Neural cell (in vitro differentiated cells): ENCODE measurements around the gene NUDT3. TPM values are rescaled to one million over a fixed set of nuclear protein-coding genes. Genes with fewer than 3 reads are reported as not detected.

Experiments
- H2AFZ ChIP-seq: fragments of 200-600, 300-800 bp; sonication (generic), shearing (Covaris generic); 2 replicates; pipeline ENCODE4 v1.6.0; 2014; ENCODE audit warnings: low read depth, mild to moderate bottlenecking, antibody characterized with exemption, low read length, moderate library complexity
- H3F3A ChIP-seq: fragments of 200-600 bp; shearing (Covaris generic); 2 replicates; pipeline ENCODE4 v1.6.1; 2016; ENCODE audit warnings: mild to moderate bottlenecking, moderate library complexity, mixed read lengths, antibody characterized with exemption, low read length; ENCODE audit not compliant: insufficient read depth, poor library complexity, severe bottlenecking
- H3K27ac ChIP-seq: fragments of 200-600, 300-800 bp; sonication (generic), shearing (Covaris generic); 2 replicates; pipeline ENCODE4 v1.5.1; 2014; ENCODE audit warnings: mild to moderate bottlenecking, low read length, moderate library complexity
- H3K27me3 ChIP-seq: fragments of 300-800, 200-600 bp; sonication (generic), shearing (Covaris generic); 2 replicates; pipeline ENCODE4 v1.6.0; 2014; ENCODE audit warnings: mild to moderate bottlenecking, low read depth, low read length, moderate library complexity; ENCODE audit not compliant: insufficient read depth
- H3K36me3 ChIP-seq: fragments of 300-800, 200-600 bp; sonication (generic), shearing (Covaris generic); 2 replicates; pipeline ENCODE4 v1.5.1; 2014; ENCODE audit warnings: mild to moderate bottlenecking, antibody characterized with exemption, low read length, moderate library complexity; ENCODE audit not compliant: insufficient read depth
- H3K4me2 ChIP-seq: fragments of 300-800, 200-600 bp; sonication (generic), shearing (Covaris generic); 2 replicates; pipeline ENCODE4 v1.6.0; 2014; ENCODE audit warnings: mild to moderate bottlenecking, low read length
- H3K4me3 ChIP-seq: fragments of 300-800, 200-600 bp; sonication (generic), shearing (Covaris generic); 2 replicates; pipeline ENCODE4 v1.5.1; 2014; ENCODE audit warnings: mild to moderate bottlenecking, low read length, moderate library complexity
- H3K79me2 ChIP-seq: fragments of 200-600 bp; shearing (Covaris generic); replicated peaks from 2 replicates; pipeline ENCODE4 v1.6.0; 2014; ENCODE audit warnings: mild to moderate bottlenecking, low read length, moderate library complexity; ENCODE audit not compliant: insufficient read depth
- H3K9ac ChIP-seq: fragments of 300-800, 200-600 bp; sonication (generic), shearing (Covaris generic); 2 replicates; pipeline ENCODE4 v1.6.1; 2016; ENCODE audit warnings: mild to moderate bottlenecking, low read length, mixed read lengths
- H3K9me2 ChIP-seq: fragments of 200-600 bp; shearing (Covaris generic); 2 replicates; pipeline ENCODE4 v1.6.1; 2016; ENCODE audit warnings: mild to moderate bottlenecking, low read length, mixed read lengths; ENCODE audit not compliant: insufficient read depth
- H3K9me3 ChIP-seq: fragments of 200-600, 300-800 bp; sonication (generic), shearing (Covaris generic); 2 replicates; pipeline ENCODE4 v1.6.1; 2016; ENCODE audit warnings: mild to moderate bottlenecking, mixed run types, low read length, moderate library complexity, mixed read lengths
- H4K20me1 ChIP-seq: fragments of 200-600 bp; shearing (Covaris generic); 2 replicates; pipeline ENCODE4 v1.6.1; 2016; ENCODE audit warnings: mild to moderate bottlenecking, mixed run types; ENCODE audit not compliant: insufficient read depth
- EP300 ChIP-seq: fragments of 450-650 bp; conservative IDR thresholded peaks from 2 replicates; pipeline ENCODE4 v1.6.1; 2014; ENCODE audit warnings: antibody characterized with exemption, mild to moderate bottlenecking, moderate library complexity; ENCODE audit not compliant: poor library complexity, severe bottlenecking
- EZH2 ChIP-seq: fragments of 200-600, 300-800 bp; shearing (Covaris generic), sonication (generic); IDR thresholded peaks from 2 replicates; pipeline ENCODE4 v1.6.1; 2014; ENCODE audit warnings: antibody characterized with exemption, low read length, borderline replicate concordance, mild to moderate bottlenecking; ENCODE audit not compliant: insufficient read depth, poor library complexity, severe bottlenecking
- MXI1 ChIP-seq: fragments of 450-650 bp; conservative IDR thresholded peaks from 2 replicates; pipeline ENCODE4 v1.6.1; 2014; ENCODE audit warnings: antibody characterized with exemption, mild to moderate bottlenecking; ENCODE audit not compliant: poor library complexity, severe bottlenecking
- POLR2AphosphoS5 ChIP-seq: IDR thresholded peaks from 2 replicates; pipeline ENCODE4 v1.6.1; 2012
- RAD21 ChIP-seq: fragments of 450-650 bp; conservative IDR thresholded peaks from 2 replicates; pipeline ENCODE4 v1.6.1; 2014; ENCODE audit warnings: antibody characterized with exemption, mild to moderate bottlenecking, moderate library complexity
- SMC3 ChIP-seq: fragments of 450-650 bp; conservative IDR thresholded peaks from 2 replicates; pipeline ENCODE4 v1.6.1; 2014; ENCODE audit warnings: antibody characterized with exemption, mild to moderate bottlenecking, moderate library complexity; ENCODE audit not compliant: poor library complexity
- TAF1 ChIP-seq: IDR thresholded peaks from 2 replicates; pipeline ENCODE4 v1.6.1; 2012; ENCODE audit warnings: low read depth
- polyA plus RNA-seq: library from polyadenylated mRNA; depleted of rRNA; stranded (reverse); fragments of >200 nt; gene quantifications from 2 replicates; pipeline ENCODE4 v1.2.3, GENCODE V29; 2014
- TF ChIP-seq, protein P1 (sequence below): IDR thresholded peaks from 2 replicates; pipeline ENCODE4 v1.6.1; 2012; ENCODE audit warnings: borderline replicate concordance
- TF ChIP-seq, protein P2 (sequence below): fragments of 450-650 bp; IDR thresholded peaks from 2 replicates; pipeline ENCODE4 v1.5.1; 2014; ENCODE audit warnings: antibody characterized with exemption, mild to moderate bottlenecking, moderate library complexity; ENCODE audit not compliant: poor library complexity, severe bottlenecking

The NUDT3 gene
- polyA plus RNA-seq, 1 donor from 2014 or later: 80.2 TPM

GRCh38 chr6:34234667-34235306, 157.7 kb downstream of the NUDT3 start:
- TF ChIP-seq, protein P1, sequence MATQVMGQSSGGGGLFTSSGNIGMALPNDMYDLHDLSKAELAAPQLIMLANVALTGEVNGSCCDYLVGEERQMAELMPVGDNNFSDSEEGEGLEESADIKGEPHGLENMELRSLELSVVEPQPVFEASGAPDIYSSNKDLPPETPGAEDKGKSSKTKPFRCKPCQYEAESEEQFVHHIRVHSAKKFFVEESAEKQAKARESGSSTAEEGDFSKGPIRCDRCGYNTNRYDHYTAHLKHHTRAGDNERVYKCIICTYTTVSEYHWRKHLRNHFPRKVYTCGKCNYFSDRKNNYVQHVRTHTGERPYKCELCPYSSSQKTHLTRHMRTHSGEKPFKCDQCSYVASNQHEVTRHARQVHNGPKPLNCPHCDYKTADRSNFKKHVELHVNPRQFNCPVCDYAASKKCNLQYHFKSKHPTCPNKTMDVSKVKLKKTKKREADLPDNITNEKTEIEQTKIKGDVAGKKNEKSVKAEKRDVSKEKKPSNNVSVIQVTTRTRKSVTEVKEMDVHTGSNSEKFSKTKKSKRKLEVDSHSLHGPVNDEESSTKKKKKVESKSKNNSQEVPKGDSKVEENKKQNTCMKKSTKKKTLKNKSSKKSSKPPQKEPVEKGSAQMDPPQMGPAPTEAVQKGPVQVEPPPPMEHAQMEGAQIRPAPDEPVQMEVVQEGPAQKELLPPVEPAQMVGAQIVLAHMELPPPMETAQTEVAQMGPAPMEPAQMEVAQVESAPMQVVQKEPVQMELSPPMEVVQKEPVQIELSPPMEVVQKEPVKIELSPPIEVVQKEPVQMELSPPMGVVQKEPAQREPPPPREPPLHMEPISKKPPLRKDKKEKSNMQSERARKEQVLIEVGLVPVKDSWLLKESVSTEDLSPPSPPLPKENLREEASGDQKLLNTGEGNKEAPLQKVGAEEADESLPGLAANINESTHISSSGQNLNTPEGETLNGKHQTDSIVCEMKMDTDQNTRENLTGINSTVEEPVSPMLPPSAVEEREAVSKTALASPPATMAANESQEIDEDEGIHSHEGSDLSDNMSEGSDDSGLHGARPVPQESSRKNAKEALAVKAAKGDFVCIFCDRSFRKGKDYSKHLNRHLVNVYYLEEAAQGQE: no peak
- no peak for TF ChIP-seq MXI1
- no peak for TF ChIP-seq EZH2
- TF ChIP-seq POLR2AphosphoS5: no peak
- TF ChIP-seq RAD21: no peak
- no peaks in the 10 kb centered on the region for H3K9me3 ChIP-seq
- H3K79me2 ChIP-seq: peaks cover 22% of the 10 kb centered on the region
- peaks cover 4% of the 10 kb centered on the region for H4K20me1 ChIP-seq
- H3K36me3 ChIP-seq: no peaks in the 10 kb centered on the region
- H3K9ac ChIP-seq: no peak overlapping the region
- H2AFZ ChIP-seq: no peak overlapping the region
- H3K27me3 ChIP-seq: peaks cover 6% of the 10 kb centered on the region
- no peaks in the 10 kb centered on the region for H3F3A ChIP-seq
- H3K27ac ChIP-seq: no peak overlapping the region
- no peaks in the 10 kb centered on the region for H3K9me2 ChIP-seq
- no peak overlapping the region for H3K4me2 ChIP-seq
- no peak overlapping the region for H3K4me3 ChIP-seq

GRCh38 chr6:34233867-34234266, 158.6 kb downstream of the NUDT3 start:
- Histone ChIP-seq H3K27me3 (peaks cover 6% of the 10 kb centered on the region), H3K4me2 (no peak overlapping the region), H3K4me3 (no peak overlapping the region), H3K9ac (no peak overlapping the region), H3K36me3 (no peaks in the 10 kb centered on the region), H3K9me2 (no peaks in the 10 kb centered on the region), H4K20me1 (peaks cover 4% of the 10 kb centered on the region), H3K27ac (no peak overlapping the region), H3F3A (no peaks in the 10 kb centered on the region), H2AFZ (no peak overlapping the region), H3K79me2 (peaks cover 12% of the 10 kb centered on the region), H3K9me3 (no peaks in the 10 kb centered on the region)
- TF ChIP-seq SMC3 (no peak), RAD21 (no peak), MXI1 (no peak), EP300 (no peak), TAF1 (no peak), EZH2 (no peak), POLR2AphosphoS5 (no peak)
- TF ChIP-seq, protein P2, sequence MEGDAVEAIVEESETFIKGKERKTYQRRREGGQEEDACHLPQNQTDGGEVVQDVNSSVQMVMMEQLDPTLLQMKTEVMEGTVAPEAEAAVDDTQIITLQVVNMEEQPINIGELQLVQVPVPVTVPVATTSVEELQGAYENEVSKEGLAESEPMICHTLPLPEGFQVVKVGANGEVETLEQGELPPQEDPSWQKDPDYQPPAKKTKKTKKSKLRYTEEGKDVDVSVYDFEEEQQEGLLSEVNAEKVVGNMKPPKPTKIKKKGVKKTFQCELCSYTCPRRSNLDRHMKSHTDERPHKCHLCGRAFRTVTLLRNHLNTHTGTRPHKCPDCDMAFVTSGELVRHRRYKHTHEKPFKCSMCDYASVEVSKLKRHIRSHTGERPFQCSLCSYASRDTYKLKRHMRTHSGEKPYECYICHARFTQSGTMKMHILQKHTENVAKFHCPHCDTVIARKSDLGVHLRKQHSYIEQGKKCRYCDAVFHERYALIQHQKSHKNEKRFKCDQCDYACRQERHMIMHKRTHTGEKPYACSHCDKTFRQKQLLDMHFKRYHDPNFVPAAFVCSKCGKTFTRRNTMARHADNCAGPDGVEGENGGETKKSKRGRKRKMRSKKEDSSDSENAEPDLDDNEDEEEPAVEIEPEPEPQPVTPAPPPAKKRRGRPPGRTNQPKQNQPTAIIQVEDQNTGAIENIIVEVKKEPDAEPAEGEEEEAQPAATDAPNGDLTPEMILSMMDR: no peak
- TF ChIP-seq, protein P1: no peak
